Measurements from ENCODE around the gene MATK. TPM values are rescaled to one million over a fixed set of nuclear protein-coding genes. Genes with fewer than 3 reads are reported as not detected.
"Not testable (repeated sequence)": the region's sequence is repeated elsewhere in the genome, so short reads cannot be mapped to it uniquely, and the experiment has no call there.

MATK gene
- total RNA-seq, 4 donors from 2014 or later: 1.7 TPM; not detected in 3

DNA sequence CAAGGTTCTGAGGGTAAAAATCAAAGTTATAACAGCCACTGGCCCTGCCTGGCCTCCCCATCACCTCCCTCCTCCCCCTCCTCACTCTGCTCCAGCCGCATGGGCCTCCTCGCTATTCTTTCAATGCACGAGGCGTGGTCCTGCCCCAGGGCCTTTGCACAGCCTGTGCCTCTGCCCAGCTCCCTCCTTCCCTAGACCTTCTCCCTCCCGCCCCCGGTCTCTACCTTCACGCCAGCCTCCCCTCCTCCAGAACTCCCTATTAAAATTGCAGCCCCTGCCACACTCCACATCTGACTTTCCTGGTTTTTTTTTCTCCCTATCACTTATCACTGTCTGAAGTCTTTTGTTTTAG, 17.5 kb downstream of the MATK start:
- H3K4me3 ChIP-seq: no peak overlapping the region
- intact Hi-C loops (cut with DNase I; ENCODE audit: low total_unique reads): no loop called here
- in situ Hi-C loops (cut with MboI; ENCODE audit: low sequenced_read_pairs in 4 of 4): no loop called here
- H3K4me1 ChIP-seq: peaks cover 0 to under 1% of the 10 kb centered on the region in 2 donors
- H3K27ac ChIP-seq: no peak overlapping the region
- peaks cover 0 to 37% of the 10 kb centered on the region in 2 donors for H3K36me3 ChIP-seq
- no peak for ATAC-seq
- H3K27me3 ChIP-seq: no peaks in the 10 kb centered on the region
- H3K9me3 ChIP-seq: no peaks in the 10 kb centered on the region
- TF ChIP-seq POLR2A (IDR thresholded peaks at IDR 0.05): no peak
- TF ChIP-seq, protein P1, sequence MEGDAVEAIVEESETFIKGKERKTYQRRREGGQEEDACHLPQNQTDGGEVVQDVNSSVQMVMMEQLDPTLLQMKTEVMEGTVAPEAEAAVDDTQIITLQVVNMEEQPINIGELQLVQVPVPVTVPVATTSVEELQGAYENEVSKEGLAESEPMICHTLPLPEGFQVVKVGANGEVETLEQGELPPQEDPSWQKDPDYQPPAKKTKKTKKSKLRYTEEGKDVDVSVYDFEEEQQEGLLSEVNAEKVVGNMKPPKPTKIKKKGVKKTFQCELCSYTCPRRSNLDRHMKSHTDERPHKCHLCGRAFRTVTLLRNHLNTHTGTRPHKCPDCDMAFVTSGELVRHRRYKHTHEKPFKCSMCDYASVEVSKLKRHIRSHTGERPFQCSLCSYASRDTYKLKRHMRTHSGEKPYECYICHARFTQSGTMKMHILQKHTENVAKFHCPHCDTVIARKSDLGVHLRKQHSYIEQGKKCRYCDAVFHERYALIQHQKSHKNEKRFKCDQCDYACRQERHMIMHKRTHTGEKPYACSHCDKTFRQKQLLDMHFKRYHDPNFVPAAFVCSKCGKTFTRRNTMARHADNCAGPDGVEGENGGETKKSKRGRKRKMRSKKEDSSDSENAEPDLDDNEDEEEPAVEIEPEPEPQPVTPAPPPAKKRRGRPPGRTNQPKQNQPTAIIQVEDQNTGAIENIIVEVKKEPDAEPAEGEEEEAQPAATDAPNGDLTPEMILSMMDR (IDR thresholded peaks at IDR 0.05 in 4 of 5, conservative IDR thresholded peaks at IDR 0.05 in 1 of 5): no peak
- DNase-seq: no peak

DNA sequence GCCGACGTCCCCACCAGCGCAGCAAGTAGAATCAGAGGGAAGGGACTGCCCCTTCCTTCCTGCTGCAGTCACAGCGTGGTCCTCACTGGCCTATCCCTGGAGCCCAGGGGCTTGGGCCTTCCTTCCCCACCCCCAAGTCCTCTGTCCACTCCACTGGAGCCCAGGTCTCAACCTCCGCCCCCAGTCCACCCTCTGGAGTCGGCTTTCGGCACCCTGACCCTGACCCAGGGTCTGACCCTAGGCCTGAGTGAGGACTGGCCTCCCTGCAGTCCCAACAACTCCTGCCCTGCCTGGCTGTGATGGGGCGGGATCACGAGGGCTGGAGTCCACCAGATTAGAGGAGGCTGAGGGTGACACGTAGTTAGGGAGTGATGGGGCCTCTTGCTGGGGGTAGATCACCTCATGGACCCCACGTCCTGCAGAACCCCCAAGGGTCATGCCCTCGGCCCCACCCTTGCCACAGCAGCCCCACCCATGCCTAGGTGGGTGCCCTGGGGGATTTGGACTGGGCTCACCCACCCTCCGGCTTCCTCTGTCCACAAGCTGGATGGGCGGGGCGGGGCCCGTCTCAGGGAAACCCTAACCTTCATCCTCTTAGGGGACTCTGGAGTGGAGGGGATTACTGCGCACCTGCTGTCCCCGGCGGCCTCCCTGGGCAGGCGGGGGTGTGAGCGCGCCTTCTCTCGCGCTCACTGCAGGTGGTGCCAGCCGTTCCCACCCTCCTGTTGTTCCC, 18.0 kb downstream of the MATK start:
- no peak for ATAC-seq
- Histone ChIP-seq H3K4me3 (no peak overlapping the region), H3K27me3 (no peaks in the 10 kb centered on the region), H3K36me3 (peaks cover 0 to 37% of the 10 kb centered on the region in 2 donors), H3K27ac (no peak overlapping the region), H3K4me1 (peaks cover 5% of the 10 kb centered on the region in 2 donors), H3K9me3 (no peaks in the 10 kb centered on the region)
- in situ Hi-C loops (cut with MboI; ENCODE audit: low sequenced_read_pairs in 4 of 4) (no loop called here), intact Hi-C loops (cut with DNase I; ENCODE audit: low total_unique reads) (no loop called here)
- no peak for TF ChIP-seq POLR2A (IDR thresholded peaks at IDR 0.05)
- TF ChIP-seq, protein P1 (IDR thresholded peaks at IDR 0.05 in 4 of 5, conservative IDR thresholded peaks at IDR 0.05 in 1 of 5): no peak
- no peak for DNase-seq

DNA sequence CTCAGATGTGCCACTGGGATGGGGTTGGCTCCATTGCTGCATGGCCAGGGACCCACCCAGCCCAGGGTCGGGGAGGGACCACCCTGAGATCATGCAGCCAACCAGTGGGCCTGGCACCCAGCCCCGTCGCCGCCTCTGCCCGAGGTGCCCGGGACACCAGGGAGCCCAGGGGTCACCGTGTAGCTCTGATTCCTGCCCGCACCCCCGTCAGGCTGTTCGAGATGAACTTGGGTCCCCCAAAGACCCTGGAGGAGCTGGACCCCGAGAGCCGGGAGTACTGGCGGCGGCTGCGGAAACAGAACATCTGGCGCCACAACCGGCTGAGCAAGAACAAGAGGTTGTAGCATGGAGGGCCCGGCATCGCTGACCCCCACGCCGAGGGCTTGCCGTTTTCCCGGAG, 19.1 kb downstream of the MATK start:
- H3K4me1 ChIP-seq: peaks cover 7 to 8% of the 10 kb centered on the region in 2 donors
- H3K4me3 ChIP-seq: no peak overlapping the region
- H3K9me3 ChIP-seq: no peaks in the 10 kb centered on the region
- DNase-seq (no peak), ATAC-seq (no peak)
- TF ChIP-seq, protein P1 (IDR thresholded peaks at IDR 0.05 in 4 of 5, conservative IDR thresholded peaks at IDR 0.05 in 1 of 5): no peak
- no peak for TF ChIP-seq POLR2A (IDR thresholded peaks at IDR 0.05)
- in situ Hi-C loops (cut with MboI; ENCODE audit: low sequenced_read_pairs in 4 of 4): no loop called here
- H3K27ac ChIP-seq: no peak overlapping the region
- H3K36me3 ChIP-seq: peaks cover 0 to 37% of the 10 kb centered on the region in 2 donors
- H3K27me3 ChIP-seq: no peaks in the 10 kb centered on the region
- intact Hi-C loops (cut with DNase I; ENCODE audit: low total_unique reads): no loop called here

DNA sequence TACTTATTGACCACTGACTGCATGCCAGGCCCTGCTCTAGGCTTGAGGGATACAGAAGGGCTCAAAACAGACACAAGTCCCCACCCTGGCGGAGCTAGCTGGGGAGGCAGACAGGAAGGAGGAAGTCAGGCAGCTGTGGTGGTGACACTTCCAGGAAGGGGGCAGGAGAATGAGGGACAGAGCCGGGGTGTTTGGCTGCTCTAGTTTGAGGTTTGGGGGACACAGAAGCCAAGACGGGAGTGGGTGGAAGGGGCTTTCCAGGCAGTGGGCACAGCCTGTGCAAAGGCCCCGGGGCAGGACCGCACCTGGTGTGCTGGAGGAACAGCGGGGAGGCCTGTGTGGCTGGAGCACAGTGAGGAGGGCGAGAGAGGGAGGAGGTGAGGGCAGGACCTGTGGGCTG, 19.7 kb downstream of the MATK start:
- peaks cover 0 to 37% of the 10 kb centered on the region in 2 donors for H3K36me3 ChIP-seq
- intact Hi-C loops (cut with DNase I; ENCODE audit: low total_unique reads): no loop called here

DNA sequence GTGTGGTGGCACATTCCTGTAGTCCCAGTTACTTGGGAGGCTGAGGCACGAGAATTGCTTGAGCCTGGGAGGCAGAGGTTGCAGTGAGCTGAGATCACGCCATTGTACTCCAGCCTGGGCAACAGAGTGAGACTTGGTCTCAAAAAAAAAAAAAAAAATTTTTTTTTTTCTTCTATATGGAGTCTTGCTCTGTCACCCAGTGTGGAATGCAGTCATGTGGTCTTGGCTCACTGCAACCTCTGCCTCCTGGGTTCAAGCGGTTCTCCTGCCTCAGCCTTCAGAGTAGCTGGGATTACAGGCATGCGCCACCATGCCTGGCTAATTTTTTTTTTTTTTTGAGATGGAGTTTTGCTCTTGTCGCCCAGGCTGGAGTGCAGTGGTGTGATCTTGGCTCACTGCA, 20.4 kb downstream of the MATK start:
- intact Hi-C loops (cut with DNase I; ENCODE audit: low total_unique reads); H3K27ac ChIP-seq; ATAC-seq; in situ Hi-C loops (cut with MboI; ENCODE audit: low sequenced_read_pairs in 4 of 4); DNase-seq; H3K27me3 ChIP-seq; H3K4me3 ChIP-seq; H3K9me3 ChIP-seq: not testable (repeated sequence)
- Histone ChIP-seq H3K36me3 (peaks cover 0 to 37% of the 10 kb centered on the region in 2 donors), H3K4me1 (peaks cover 12 to 15% of the 10 kb centered on the region in 2 donors)

More for the DNA sequence above, 19.7 kb downstream of the MATK start:
- Histone ChIP-seq H3K27me3 (no peaks in the 10 kb centered on the region), H3K4me3 (no peak overlapping the region), H3K4me1 (peaks cover 11 to 12% of the 10 kb centered on the region in 2 donors), H3K9me3 (no peaks in the 10 kb centered on the region), H3K27ac (no peak overlapping the region)
- in situ Hi-C loops (cut with MboI; ENCODE audit: low sequenced_read_pairs in 4 of 4): no loop called here
- ATAC-seq (no peak), DNase-seq (no peak)
- TF ChIP-seq, protein P1 (IDR thresholded peaks at IDR 0.05 in 4 of 5, conservative IDR thresholded peaks at IDR 0.05 in 1 of 5): no peak
- no peak for TF ChIP-seq POLR2A (IDR thresholded peaks at IDR 0.05)
